GM13976 (cell line): ENCODE results near the gene KIAA0232.

Experiments used
- DNase-seq: peaks from one replicate; pipeline ENCODE4 v3.0.0; 2012; ENCODE audit warnings: low spot score
- CTCF ChIP-seq: IDR thresholded peaks from 2 replicates; pipeline ENCODE4 v1.5.1; 2012; ENCODE audit warnings: borderline replicate concordance, mild to moderate bottlenecking; ENCODE audit not compliant: insufficient read depth; ENCODE audit errors: extremely low read depth, missing control alignments, control extremely low read depth
- in situ Hi-C: fragments of 300-500 bp; cut with MboI; formaldehyde crosslinking; loops from one replicate; pipeline ENCODE4 v1.12.0; 2022; ENCODE audit warnings: low sequenced_read_pairs, mixed read lengths, inconsistent platforms; ENCODE audit not compliant: unreplicated experiment

The KIAA0232 gene

DNA sequence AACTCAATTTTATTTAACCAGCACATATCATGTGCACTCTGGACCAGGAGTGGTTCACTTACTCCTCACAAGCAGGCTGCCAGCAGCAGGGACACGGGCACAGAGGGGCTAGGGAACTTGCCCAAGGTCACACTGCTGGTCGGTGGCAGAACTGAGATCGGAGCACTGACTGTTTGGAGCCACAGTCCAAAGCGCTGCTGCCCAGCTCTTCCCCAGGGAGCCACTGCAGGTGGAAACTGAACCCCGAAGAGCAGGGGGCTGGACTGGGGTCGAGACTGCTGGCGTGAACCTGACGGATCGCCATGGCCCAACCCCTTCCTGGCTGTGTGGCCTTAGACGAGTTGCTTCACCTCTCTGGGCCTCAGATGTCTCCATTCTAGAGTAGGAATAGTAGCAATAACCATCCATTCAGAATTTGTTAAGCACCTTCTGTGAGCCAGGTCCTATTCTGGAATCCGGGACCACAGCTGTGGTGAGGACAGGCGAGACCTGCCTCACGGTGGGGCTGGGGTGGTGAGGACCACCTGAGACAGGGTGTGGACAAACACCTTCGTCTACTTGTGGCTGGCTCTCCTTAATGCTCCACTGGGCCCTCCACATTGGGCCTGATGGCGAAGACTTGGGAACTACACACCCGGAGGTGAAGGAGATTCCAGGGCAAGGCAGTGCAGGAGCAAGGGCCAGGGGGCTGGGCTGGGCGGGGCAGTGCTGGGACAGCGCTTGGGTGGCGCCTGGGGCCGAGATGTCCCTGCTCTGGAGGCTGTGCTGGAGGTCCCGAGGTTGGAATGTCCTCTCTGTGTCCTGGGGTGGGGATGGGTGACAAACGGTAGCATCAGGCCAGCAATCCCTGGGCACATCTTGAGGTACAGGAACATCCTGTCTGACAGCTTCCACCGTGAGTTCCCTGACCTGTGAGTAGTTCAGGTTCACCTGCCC lies 32.0 kb upstream of the KIAA0232 start:
- TF ChIP-seq CTCF = no peak
- DNase-seq = no peak
- in situ Hi-C loops = no loop called here

- no peak for DNase-seq
- no peak for TF ChIP-seq CTCF
- in situ Hi-C loops = no loop called here
Measured at GRCh38 chr4:6751611-6752485, 30.7 kb upstream of the KIAA0232 start.

GRCh38 chr4:6752486-6752829 lies 30.1 kb upstream of the KIAA0232 start:
- in situ Hi-C loops = no loop called here
- no peak for DNase-seq
- TF ChIP-seq CTCF = no peak

DNA sequence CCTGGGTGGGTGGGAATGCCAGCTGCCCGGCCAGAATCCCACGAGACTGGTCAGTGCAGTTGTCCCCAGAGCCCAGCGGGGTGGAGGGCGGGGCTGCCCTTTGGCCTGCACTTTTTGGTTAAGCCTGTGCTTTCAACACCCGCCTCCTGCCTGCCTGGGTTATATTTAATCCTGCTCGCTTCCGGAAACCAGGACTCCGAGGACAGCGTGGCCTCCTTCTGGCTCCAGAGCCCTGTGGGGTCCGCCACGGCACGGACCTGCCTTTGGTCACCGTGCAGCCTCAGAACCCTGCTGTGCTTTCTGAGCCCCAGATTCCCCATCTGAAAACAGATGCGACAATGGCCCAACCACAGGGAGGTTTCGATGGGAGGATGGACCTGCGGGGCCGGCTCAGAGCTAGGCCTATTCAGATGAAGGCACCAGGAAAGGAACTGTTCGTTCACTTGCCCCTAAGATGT lies 29.4 kb upstream of the KIAA0232 start:
- TF ChIP-seq CTCF = no peak
- in situ Hi-C loops = no loop called here
- DNase-seq = no peak

GRCh38 chr4:6753891-6754290 lies 28.6 kb upstream of the KIAA0232 start:
- TF ChIP-seq CTCF = no peak
- in situ Hi-C loops = no loop called here
- DNase-seq = no peak

DNA sequence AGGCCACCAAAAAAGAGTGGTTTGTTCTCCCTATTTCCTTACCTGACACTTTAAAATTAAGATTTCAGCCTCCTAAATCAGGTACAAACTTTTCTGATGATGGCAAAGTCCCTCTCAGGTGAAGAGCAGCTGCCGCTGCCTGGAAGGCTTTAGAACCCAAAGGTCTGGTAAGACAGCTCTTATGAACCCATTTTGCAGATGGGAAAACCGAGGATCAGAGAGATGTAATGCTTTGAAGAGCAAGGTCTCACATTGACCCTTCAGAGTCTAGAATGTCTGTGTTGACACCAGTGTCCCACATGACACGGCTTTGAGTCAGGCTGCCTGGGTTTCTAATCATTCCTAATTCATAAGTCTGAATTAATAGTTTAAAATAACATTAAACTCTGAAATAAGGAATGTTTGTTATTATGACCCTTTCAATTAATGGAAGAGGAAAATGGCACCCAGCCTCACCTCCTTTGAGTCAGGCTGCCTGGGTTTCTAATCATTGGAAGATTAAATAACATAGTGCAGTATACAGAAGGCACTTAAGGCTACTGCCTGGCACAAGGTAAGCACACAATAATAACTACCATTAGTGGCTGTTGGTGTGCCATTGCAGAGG lies 27.9 kb upstream of the KIAA0232 start:
- no peak for TF ChIP-seq CTCF
- in situ Hi-C loops = no loop called here
- no peak for DNase-seq
